CD4-positive, alpha-beta T cell treated with Interleukin-10 for 1 hour (primary cell): ENCODE results near the gene PDLIM5.
A peak's percentile ranks its signal among the peaks of the same experiment; 100 is the strongest.
"Not testable (repeated sequence)": the region's sequence is repeated elsewhere in the genome, so short reads cannot be mapped to it uniquely, and the experiment has no call there.

Experiments used
- DNase-seq: peaks from one replicate; pipeline ENCODE4 v3.0.0-alpha.2; 2020

The PDLIM5 gene

GRCh38 chr4:94451695-94452475, at the start of gene PDLIM5:
PDLIM5 (plus strand) TSS chr4:94451942; CDS start chr4:94455289, 3,347 bp downstream.
- DNase-seq: peak; percentile 90

GRCh38 chr4:94402439-94402838, 49.3 kb upstream of the PDLIM5 start:
- DNase-seq: not testable (repeated sequence)

GRCh38 chr4:94403751-94404150, 48.0 kb upstream of the PDLIM5 start:
- DNase-seq: no peak

GRCh38 chr4:94406668-94407437, 44.9 kb upstream of the PDLIM5 start:
- DNase-seq: peak; percentile 67

- DNase-seq: no peak
Observed at GRCh38 chr4:94407846-94408245, 43.9 kb upstream of the PDLIM5 start.

- DNase-seq: no peak
Observed at GRCh38 chr4:94408549-94409374, 43.0 kb upstream of the PDLIM5 start.

- DNase-seq: no peak
Observed at GRCh38 chr4:94409375-94409679, 42.4 kb upstream of the PDLIM5 start.

- no peak for DNase-seq
Observed at GRCh38 chr4:94409962-94410361, 41.8 kb upstream of the PDLIM5 start.

- no peak for DNase-seq
Observed at GRCh38 chr4:94410678-94411206, 41.0 kb upstream of the PDLIM5 start.

GRCh38 chr4:94411296-94411695, 40.4 kb upstream of the PDLIM5 start:
- no peak for DNase-seq

GRCh38 chr4:94412019-94412657, 39.6 kb upstream of the PDLIM5 start:
- DNase-seq: no peak

- no peak for DNase-seq
Observed at GRCh38 chr4:94412658-94413038, 39.1 kb upstream of the PDLIM5 start.

GRCh38 chr4:94413085-94413840, 38.5 kb upstream of the PDLIM5 start:
- no peak for DNase-seq

GRCh38 chr4:94414907-94415306, 36.8 kb upstream of the PDLIM5 start:
- DNase-seq: no peak

- no peak for DNase-seq
Observed at GRCh38 chr4:94415448-94415847, 36.3 kb upstream of the PDLIM5 start.

GRCh38 chr4:94416335-94416734, 35.4 kb upstream of the PDLIM5 start:
- DNase-seq: no peak

- DNase-seq: no peak
Observed at GRCh38 chr4:94416981-94417380, 34.8 kb upstream of the PDLIM5 start.

GRCh38 chr4:94419549-94419948, 32.2 kb upstream of the PDLIM5 start:
- no peak for DNase-seq

GRCh38 chr4:94419956-94420355, 31.8 kb upstream of the PDLIM5 start:
- no peak for DNase-seq

GRCh38 chr4:94420356-94420755, 31.4 kb upstream of the PDLIM5 start:
- no peak for DNase-seq

GRCh38 chr4:94426783-94427182, 25.0 kb upstream of the PDLIM5 start:
- no peak for DNase-seq

- no peak for DNase-seq
Observed at GRCh38 chr4:94428884-94429283, 22.9 kb upstream of the PDLIM5 start.
